GM19372 (cell line): ENCODE data around the gene MGAT1.

Experiments used
- ATAC-seq: cut with Tn5 transposase; IDR thresholded peaks from one replicate; pipeline ENCODE4 v1.9.1; 2021; ENCODE audit warnings: mild to moderate bottlenecking, low read depth, moderate library complexity; ENCODE audit not compliant: unreplicated experiment

Gene MGAT1

DNA sequence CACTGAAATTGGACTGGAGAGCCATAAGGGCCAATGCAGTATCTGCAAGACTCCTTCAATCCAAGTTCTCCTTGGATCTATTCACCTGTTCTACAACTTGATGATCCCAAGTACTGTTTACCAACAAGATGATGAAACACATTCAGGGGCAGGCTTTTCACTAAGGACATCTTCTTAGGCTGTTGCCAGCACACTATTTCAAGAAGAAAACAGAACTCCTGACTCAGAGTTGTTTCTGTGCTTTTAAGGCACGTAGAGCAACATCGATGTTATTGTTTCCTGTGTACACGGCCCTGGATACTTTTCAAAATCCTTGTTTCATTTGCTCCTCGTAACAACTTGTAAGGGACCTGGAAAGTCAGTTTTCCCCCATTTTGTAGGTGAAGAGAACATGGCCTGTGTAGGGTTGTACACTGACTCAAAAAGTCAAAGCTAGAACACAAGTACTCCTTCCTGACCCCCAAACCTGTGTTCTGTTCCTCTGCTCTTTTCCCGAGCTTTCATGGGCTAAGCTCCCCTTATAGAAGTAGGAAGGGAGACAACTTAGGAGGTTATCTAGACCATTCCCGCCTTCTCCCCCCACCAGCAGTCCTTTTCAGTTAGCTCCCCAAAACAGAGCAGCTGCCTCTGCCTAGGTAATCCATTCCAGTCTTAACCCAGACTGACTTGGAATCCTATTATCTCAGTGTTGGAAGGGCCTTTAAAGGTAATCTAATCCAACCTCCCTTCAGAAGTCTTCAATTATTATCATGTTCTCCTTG, 5.2 kb upstream of the MGAT1 start:
- ATAC-seq = no peak

DNA sequence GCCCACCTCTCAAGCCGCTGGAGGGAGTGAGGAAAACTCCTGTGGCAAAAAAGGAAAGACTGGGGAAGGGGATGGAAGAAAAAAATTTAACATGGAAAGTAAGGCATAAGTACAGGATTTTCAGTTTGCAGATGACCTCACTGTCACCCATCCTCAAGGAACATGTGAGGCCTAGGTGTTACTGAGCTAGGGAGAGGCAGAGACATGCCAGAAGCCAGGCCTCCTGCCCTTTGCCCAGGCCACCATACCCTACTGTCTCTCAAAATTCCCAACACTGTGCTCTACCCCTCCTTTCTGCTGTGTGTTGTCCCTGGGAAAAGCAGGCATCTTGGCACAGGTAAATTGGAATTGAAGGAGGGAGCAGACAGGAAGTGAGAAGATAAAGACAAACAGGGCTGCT, 4.4 kb upstream of the MGAT1 start:
- ATAC-seq = no peak

DNA sequence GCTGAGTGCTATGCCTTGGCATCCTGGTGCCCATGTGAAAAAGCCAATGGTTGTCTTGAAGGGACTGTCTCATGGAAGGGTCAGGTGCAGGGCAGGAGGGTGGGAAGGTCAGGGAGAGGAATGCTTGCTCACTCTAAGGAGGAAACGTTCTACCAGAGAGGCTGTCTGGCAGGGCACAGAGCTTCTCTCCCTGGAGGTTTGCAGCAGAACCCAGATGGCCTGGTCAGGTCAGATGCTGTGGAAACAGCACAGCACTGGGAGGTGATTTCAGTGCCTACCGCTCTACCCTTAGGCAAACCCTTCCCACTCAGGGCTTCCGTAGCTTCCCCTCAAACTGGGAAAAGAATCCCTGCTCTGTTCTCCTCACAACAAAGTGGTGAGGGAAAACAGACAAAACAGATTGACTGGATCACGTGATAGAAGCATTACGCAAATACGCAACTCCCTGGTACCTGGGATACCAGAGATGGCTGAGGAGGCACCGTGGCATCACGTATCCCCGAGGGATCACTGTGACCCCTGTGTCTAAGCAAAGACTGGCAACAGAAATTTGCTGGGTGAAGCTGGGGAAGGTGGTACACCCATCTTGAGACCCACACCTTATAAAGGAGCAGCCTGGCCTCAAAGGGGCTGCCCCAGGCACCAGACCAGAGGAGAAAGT, 3.9 kb upstream of the MGAT1 start:
- ATAC-seq = no peak

DNA sequence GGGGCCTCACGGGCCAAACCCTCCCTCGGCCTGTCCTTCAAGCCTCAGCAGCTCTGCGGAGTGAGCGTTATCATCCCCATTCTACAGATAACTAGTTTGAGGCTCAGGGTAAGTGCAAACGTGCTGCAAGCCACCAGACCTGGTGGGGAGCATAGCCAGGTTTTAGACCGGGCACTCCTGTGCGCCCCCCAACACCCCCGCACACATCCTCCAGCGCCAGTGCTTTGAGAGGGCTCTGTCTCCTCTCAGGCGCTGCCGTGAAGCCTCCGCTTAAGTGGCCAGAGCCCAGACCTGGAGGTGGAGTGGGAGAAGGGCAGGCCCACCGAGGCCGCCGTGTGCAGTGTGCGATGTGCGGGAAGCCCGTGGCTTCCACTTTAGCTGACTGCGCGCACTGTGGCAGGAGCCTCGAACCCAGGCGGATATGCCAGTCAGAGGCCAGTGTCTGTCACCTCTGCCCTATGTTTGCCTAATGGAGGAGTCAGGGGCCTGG, 1.6 kb upstream of the MGAT1 start:
- no peak for ATAC-seq

DNA sequence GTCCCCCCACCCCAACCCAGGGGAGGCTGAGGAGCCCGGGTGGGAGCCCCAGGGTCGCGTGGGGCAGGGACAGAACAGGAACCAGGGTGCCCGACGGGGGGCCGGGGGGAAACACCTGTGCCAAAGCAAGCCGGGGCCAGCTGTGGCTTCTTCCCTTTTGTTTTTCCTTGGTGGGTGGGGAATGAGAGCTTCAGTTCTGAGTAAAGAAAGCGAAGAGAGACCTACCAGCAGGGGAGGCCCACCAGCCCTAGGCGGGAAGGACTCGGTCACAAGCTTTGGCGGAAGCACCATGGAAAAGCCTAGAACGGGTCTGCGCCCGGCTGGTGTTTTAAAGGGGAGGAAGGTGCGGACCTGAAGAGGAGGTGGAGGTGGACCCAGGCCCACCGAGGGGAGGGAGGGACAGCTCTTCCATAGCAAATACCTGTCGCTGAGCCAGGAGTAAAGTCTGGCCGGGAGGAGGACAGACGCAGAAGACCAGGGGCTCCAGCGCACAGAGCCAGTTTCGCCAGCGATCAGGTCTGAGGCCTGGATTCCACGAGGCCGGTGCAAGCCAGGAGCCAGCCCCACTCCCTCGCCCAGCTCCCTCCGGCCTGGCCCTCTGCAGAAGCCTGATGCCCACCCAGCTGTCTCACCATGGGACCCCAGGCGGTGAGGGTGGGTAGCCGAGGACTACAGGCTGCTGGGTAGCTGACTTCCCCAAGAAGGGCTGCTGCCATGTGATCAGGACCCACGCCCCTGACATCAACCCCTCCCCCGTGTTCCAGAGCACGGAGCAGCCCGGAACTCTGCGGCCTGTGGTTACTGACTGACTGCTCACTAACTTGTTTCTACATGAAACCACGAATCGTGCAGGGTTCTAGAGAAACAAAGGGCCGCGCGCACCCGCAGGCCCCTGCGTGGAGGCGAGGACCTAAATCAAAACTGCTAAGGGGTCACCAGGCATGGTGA, 849 bp upstream of the MGAT1 start:
- peak; percentile 60 for ATAC-seq

DNA sequence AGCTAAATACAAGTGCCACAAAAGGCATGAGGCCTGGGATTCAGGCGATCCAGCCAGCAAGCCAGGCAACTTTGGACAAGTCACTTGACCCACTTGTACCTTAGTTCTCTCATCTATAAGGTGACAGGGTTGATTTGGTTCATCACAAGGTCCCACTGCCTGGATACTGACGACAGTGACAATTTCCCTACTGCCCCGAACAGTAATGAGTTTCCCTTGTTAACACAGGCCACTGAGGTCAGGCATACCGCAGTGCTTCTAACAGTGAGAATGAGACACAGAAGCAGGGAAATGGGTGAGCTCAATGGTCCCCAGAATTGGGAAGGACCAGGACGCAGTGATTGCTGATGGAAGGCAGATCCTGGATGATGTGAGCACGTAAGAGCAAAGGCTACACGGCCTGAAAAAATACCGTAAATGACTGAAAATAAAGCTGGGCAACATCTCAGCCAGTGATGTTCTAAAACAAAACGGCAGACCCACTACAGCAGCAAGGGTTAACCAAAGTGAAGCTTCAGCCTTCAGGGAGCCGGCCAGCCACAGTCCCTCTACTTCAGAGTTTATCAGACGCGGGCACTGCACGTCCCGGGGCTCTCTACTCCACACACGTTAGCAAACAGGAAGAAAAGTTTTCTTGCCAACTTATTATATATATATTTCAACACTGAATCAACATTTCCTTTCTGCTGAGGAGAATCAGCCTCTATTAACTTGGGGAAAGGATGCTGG, 846 bp downstream of the MGAT1 start:
- no peak for ATAC-seq

DNA sequence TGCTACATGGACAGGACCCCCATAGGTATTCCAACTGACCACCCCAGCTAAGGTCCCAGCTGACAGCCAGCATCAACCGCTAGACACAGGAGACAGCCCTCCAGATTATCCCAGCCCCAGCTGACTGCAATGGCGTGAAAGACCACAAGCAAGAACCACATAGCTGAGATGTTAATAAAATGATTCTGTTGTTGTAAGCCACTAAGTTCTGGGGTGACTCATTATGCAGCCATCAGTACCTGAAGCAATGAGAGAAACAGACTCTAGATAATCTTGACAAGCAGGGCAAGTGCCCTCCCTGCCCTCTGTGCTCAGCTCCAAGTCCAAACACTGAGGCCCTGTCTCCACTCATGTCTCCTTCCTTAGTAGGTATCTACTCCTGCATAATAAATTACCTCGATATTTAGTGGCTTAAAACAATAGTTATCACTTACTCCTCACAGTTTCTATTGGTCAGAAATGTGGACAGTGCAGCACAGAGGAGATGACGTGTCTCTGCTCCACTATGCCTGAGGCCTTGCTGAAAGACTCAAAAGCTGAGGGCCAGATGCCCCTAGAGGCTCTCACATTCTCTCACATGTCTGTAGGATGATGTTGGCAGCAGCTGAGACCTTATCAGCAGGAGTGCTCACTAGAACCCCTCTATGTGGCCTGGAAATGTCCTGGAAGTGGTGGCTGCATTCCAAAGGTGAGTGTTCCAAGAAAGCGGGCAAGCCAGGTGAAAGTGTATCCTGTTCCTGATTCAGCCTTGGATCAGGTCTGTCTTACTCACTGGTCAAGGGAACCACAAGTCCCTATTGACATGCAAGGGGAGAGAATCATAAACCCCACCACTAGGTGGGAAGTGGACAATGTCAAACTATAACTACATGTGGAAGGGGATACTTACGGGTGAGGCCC, 2.5 kb downstream of the MGAT1 start:
- no peak for ATAC-seq

DNA sequence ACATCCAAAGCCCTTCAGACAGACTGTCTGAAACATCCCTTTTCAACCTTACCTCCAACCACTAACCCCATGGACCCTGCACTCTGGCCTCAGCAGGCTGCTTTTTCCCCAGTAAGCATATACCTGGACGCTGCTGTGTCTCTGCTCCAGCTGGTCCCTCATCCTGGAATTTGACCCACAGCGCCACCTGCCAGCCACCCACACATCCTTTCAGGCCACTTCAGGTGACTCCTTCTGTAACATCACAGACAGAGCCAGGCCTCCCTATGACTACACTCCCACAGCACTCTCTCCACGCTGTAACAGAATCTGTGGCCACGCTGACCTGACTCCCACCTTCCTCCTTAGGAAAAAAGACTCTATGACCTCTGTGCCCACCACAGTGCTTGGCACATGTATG, 3.4 kb downstream of the MGAT1 start:
- no peak for ATAC-seq

DNA sequence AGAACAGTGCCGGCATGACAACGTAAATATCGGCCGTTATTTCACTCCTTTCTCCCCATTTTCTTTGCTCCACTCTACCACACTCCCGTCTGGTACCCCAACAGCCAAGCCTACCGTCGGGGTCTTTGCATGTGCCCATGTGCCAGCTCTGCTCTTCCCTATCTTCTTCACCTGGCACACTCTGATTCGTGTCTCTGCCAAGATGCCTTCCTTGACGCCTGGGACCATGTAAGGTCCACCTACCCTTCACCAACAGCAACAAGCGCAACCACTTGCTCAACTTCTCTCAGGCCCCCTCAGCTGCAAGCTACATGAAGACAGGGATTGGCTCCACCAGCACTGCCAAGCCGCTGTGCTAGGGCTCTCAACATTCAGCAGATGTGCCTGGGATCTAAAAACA, 4.4 kb downstream of the MGAT1 start:
- no peak for ATAC-seq

DNA sequence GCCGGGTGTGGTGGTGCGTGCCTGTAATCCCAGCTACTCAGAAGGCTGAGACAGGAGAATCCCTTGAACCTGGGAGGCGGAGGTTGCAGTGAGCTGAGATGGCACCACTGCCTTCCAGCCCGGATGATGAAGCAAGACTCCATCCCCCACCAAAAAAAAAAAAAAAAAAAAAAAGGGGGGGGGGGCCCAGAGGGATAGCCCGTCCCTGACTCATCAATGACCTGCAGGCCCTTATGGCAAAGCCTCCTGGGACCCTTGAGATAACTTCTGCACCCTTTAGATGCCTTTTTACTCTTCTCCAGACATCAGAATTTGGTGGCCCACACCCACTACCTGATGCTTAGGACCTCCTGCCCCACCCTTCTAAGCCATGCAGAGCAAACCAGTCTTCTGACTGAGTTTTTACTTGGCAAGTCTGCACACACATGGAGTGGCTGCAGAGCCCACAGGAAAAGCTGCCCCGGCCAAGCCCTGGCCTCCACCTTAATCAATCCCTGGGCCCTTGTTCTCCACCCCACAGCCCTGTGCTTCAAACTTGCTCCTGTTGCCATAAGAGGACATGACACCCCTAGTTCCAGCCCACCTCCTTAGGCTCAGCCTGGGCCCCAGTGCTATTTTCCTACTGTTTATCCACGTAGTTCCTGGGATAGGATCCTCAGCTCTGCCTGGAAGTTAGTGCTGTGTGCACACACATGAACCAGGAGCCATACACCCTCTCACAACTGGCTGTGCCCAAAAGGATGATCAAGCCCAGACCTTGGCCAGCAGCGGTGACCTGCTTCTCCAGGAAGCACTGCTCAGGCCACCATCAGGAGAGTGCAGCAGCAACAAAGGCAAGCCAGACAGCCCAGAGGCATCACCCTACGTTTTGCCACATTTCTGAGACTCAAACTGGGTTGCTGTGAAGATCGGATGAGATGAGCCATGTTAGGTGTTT, 5.1 kb downstream of the MGAT1 start:
- no peak for ATAC-seq

DNA sequence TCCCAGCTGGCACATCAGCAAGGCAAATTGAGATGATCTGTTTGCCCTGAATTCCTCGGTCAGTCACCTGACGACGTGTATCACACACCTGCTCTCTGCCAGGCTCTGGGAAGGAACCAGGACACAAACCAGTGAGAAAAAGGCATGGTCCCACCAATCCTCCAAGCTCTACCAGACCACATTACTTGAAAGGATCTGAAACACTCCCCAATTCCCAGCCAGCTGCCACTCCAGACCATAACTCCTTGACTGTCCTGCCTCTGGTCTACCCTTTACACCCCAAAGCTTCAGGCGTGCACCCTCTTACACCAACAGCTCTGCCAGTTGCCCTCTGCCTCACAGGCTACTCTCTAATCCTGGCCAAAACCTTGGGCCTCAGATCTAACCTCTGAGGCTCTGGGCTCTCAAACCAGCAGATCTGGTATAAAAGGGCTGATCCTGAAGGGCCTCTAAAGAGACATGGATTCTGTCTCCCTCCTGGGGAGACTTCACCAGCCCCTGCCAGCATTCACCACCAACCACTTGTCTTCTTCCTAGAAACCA, 6.8 kb downstream of the MGAT1 start:
- no peak for ATAC-seq

DNA sequence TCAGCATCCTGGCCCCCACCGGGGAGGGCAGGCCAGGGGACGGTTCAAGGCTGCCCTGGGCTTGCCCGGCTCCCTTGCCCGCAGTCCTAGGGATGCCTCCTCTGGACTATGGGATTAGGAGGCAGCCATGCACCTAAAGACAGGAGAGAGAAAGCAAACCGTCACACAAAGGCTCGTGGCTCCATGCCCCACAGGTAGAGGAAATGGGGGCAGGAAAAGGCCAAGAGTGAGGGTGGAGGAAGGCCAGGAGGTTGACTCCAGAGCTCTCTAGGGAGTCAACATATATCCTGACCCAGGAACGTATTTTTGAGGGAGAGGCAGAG, 9.7 kb downstream of the MGAT1 start:
- no peak for ATAC-seq

DNA sequence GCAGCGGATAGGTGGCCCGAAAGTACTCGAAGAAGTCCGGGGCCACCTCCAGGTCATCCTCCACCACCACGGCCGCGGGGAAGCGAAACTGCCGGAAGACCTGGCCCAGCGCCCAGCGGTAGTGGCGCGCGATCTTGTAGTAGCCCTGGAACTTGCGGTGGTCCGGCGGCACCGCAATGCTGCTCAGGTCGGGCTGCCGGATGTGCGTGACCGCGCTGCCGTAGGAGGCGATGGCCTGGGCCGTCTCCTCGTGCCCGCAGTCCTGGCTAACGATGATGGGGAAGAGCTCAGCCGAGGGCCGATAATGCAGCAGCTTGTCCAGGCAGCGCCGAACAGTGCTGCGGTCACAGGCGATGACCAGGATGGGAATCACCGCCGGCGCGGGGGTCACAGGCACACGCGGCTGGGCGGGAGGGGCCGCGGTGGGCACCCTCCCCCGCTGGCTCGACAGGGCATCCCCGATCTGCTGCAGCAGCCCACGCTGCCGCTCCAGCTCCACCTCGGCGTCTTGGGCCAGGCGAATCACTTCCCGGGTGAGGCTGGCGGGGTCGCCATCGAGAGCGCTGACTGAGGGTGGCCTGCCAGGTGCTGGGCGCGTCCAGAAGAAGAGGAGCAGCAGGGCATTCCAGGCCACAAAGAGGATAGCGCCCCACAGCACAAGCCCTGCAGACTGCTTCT, 10.2 kb downstream of the MGAT1 start:
- ATAC-seq = no peak

DNA sequence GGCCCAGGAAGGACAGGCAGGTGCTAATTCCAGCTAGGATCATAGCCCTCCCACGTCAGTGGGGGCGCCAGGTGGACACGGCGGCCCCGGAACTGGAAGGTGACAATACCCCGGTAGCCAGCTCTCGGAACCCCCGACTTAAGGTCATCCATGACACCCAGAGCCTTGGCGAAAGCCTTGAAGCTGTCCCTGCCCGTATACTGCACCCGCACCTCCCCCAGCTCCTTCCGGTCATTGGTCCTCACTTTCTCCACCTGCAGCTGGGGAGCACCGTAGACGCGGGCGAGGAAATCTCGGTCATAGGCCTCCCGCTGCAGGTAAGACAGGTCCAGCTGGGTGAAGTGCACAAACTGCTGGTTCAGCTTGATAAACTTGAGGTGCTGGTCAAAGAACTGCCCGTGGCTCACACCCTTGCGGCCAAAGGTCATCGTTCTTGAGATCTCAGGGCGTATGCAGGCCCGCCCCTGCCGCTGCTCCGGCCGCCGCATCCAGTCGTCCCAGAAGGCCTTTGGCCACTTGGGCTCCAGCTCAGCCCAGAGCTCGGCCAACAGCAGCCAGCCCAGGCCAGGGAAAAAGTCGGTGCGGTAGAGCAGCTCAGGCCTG, 10.9 kb downstream of the MGAT1 start:
- ATAC-seq = no peak

DNA sequence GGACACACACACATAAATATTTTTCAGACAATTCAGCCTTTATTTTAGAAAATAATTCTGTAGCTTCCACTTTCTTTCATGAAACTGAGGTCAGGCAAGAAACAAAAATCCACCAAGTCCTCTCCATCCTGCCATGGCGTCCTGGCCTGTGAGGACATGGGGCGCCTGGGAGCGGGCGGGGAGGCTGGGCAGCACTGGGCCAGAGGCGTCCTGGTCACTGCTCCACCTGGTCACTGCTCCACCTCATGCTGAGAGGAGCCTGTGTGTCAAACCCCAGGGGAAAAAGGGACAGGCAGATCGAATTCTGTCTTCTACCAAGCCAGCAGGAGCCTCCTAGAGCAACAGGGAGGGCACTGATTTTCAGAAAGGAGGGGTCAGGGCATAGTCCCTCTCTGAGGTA, 12.1 kb downstream of the MGAT1 start:
- no peak for ATAC-seq

DNA sequence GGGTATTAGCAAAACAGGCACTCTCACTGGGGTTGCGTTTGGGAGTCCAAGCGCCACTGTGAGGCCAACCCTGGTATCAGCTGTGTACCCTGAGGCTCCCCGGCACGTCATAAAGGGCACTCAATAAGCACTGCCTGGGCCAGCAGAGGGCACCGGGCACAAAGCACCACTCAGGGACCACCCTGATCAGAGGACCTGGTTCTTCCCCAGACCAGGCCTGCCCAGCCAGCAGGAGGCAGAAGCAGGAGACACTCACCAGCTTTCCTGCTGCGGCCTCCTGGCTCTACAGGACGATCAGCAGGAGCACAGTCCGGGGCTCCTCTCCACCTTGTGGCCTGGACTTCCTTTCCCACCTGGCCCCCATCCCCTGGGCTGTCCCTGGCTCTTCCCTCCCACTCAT, 12.6 kb downstream of the MGAT1 start:
- no peak for ATAC-seq
